Psoas muscle (tissue), 8 donors: ENCODE data around the gene RAP2A. TPM values are rescaled to one million over a fixed set of nuclear protein-coding genes. Genes with fewer than 3 reads are reported as not detected.
A peak's percentile ranks its signal among the peaks of the same experiment; 100 is the strongest.

Source experiments
- ATAC-seq, 4 donors: fragments of 200-7000 bp; cut with Tn5 transposase; one replicate each; pipeline ENCODE4 v1.9.1; 2020; ENCODE audit warnings: moderate library complexity in 3 of 4, mild to moderate bottlenecking in 2 of 4
- DNase-seq, 2 donors: peaks; one replicate each; pipeline ENCODE4 v3.0.0-alpha.2; 2020
- H3K27ac ChIP-seq: fragments of 200-600 bp; one replicate; pipeline ENCODE4 v1.8.0; 2022
- H3K27me3 ChIP-seq, 3 donors: fragments of 200-600 bp in 1 of 3; one replicate each; pipeline versions ENCODE4 v1.6.1 to v1.8.0; 2013 to 2022; ENCODE audit warnings: low read length in 2 of 3, mild to moderate bottlenecking in 2 of 3, moderate library complexity in 1 of 3; ENCODE audit not compliant: insufficient read depth in 3 of 3
- H3K36me3 ChIP-seq, 2 donors: fragments of 200-600 bp in 1 of 2; one replicate each; pipeline versions ENCODE4 v1.6.1 to v1.8.0; 2013 to 2022; ENCODE audit warnings: low read depth in 1 of 2, mild to moderate bottlenecking in 1 of 2, moderate library complexity in 1 of 2; ENCODE audit not compliant: insufficient read depth in 1 of 2
- H3K4me1 ChIP-seq: fragments of 200-600 bp; one replicate; pipeline ENCODE4 v1.8.0; 2022
- H3K4me3 ChIP-seq: fragments of 200-600 bp; one replicate; pipeline ENCODE4 v1.8.0; 2022; ENCODE audit warnings: mild to moderate bottlenecking
- H3K9me3 ChIP-seq: fragments of 200-600 bp; one replicate; pipeline ENCODE4 v1.8.0; 2022
- CTCF ChIP-seq: fragments of 200-600 bp; IDR thresholded peaks from one replicate; pipeline ENCODE4 v1.8.0; 2022; ENCODE audit warnings: antibody characterized with exemption
- WGBS, 3 donors: extraction: QIAGEN DNeasy Blood & Tissue Kit; methylation state at CpG; one replicate each; pipeline versions ENCODE4 v1.1.6 to v1.1.7; 2013; 5-methylcytosine and 5-hydroxymethylcytosine counted together
- intact Hi-C, 2 donors: fragments of 100-400 bp; cut with DNase I; formaldehyde crosslinking; loops; one replicate each; pipeline versions ENCODE4 v1.11.0 to v1.14.2; 2022
- polyA plus RNA-seq, 3 donors: library from polyadenylated mRNA; stranded (reverse); fragments of 200-250 nt; gene quantifications; one replicate each; pipeline ENCODE4 v1.2.3, GENCODE V29; 2013
- total RNA-seq, 4 donors: library from RNA; stranded (reverse); fragmentation: NEBNext Ultra II Directional in 2 of 4; extraction: Animal tissue kit (Norgen Biotek cat#: 25700) in 2 of 4; gene quantifications; one replicate each; pipeline versions ENCODE4 v1.2.1 to v1.2.4, GENCODE V29; 2021 to 2023
- donor health status: healthy with polysubstance abuse.
- donor health status: DM: no; HTN: no; CAD: no; lungs with moderate emphysema.
- donor health status: Bipolar disorder and iron deficiency.
- donor health status: healthy.
- donor health status: DM: yes; HTN: yes; CAD: no.
- donor health status: DM: no; HTN: no; CAD: no.
- donor health status: DM: no; HTN: no; CAD: no.
- donor health status: DM: yes; HTN: yes; CAD: no.

Gene RAP2A
- total and polyA plus RNA-seq, 7 donors, result 3.8 to 35.7 (median 11.4) TPM

GRCh38 chr13:97454699-97455098 lies 20.7 kb downstream of the RAP2A start:
- peaks cover 5% of the 10 kb centered on the region for H3K4me1 ChIP-seq
- H3K4me3 ChIP-seq, result no peak overlapping the region
- H3K27me3 ChIP-seq, result no peaks in the 10 kb centered on the region
- no peak overlapping the region for H3K27ac ChIP-seq
- ATAC-seq (no peak), DNase-seq (no peak)
- TF ChIP-seq CTCF, result no peak
- intact Hi-C loops, result no loop called here
- H3K9me3 ChIP-seq, result no peaks in the 10 kb centered on the region
- no peaks in the 10 kb centered on the region for H3K36me3 ChIP-seq

GRCh38 chr13:97456047-97456446 lies 22.1 kb downstream of the RAP2A start:
- 79 to 84% (median 80%) methylated on average over 3 of the region's 3 CpGs for WGBS, 3 donors
- no peak overlapping the region for H3K27ac ChIP-seq
- intact Hi-C loops, result no loop called here
- peaks cover 13% of the 10 kb centered on the region for H3K4me1 ChIP-seq
- no peak for ATAC-seq
- no peaks in the 10 kb centered on the region for H3K27me3 ChIP-seq
- H3K4me3 ChIP-seq, result no peak overlapping the region
- no peaks in the 10 kb centered on the region for H3K9me3 ChIP-seq
- DNase-seq, result no peak
- no peak for TF ChIP-seq CTCF
- no peaks in the 10 kb centered on the region for H3K36me3 ChIP-seq

GRCh38 chr13:97459215-97459777 lies 25.3 kb downstream of the RAP2A start:
- H3K4me3 ChIP-seq, result no peak overlapping the region
- TF ChIP-seq CTCF, result no peak
- peak overlapping the region; percentile 47 for H3K27ac ChIP-seq
- peaks cover 13% of the 10 kb centered on the region for H3K4me1 ChIP-seq
- no peaks in the 10 kb centered on the region for H3K27me3 ChIP-seq
- no peak for ATAC-seq
- no peak for DNase-seq
- H3K36me3 ChIP-seq, result peaks cover 0 to 6% of the 10 kb centered on the region in 2 donors
- 42 to 46% (median 44%) methylated on average over 4 of the region's 4 CpGs for WGBS, 3 donors
- H3K9me3 ChIP-seq, result no peaks in the 10 kb centered on the region
- intact Hi-C loops, result no loop called here

GRCh38 chr13:97460004-97460775 lies 26.2 kb downstream of the RAP2A start:
- peak overlapping the region; percentile 17 for H3K4me3 ChIP-seq
- no peak for TF ChIP-seq CTCF
- ATAC-seq (peak; percentile 44 to 73 (median 62)), DNase-seq (no peak)
- H3K4me1 ChIP-seq, result peaks cover 13% of the 10 kb centered on the region
- no peaks in the 10 kb centered on the region for H3K27me3 ChIP-seq
- H3K27ac ChIP-seq, result peak overlapping the region; percentile 47
- no peaks in the 10 kb centered on the region for H3K9me3 ChIP-seq
- intact Hi-C loops, result no loop called here
- peaks cover 0 to 13% of the 10 kb centered on the region in 2 donors for H3K36me3 ChIP-seq
- WGBS, 3 donors, result 45 to 60% (median 46%) methylated on average over 7 of the region's 7 CpGs
